Mucosa of stomach (tissue), 1 donor: ENCODE measurements around the gene CHST1.

Experiments
- H3K27me3 ChIP-seq: one replicate; pipeline ENCODE4 v1.7.0; 2013; ENCODE audit warnings: mild to moderate bottlenecking, low read length; ENCODE audit not compliant: control insufficient read depth, insufficient read depth
- H3K36me3 ChIP-seq: one replicate; pipeline ENCODE4 v1.7.0; 2013; ENCODE audit warnings: low read length; ENCODE audit not compliant: control insufficient read depth, insufficient read depth
- H3K4me1 ChIP-seq: one replicate; pipeline ENCODE4 v1.7.0; 2013; ENCODE audit warnings: mild to moderate bottlenecking, low read length; ENCODE audit not compliant: control insufficient read depth, insufficient read depth
- H3K4me3 ChIP-seq: one replicate; pipeline ENCODE4 v1.7.0; 2013; ENCODE audit warnings: low read length
- H3K9ac ChIP-seq: one replicate; pipeline ENCODE4 v1.7.0; 2013; ENCODE audit warnings: mild to moderate bottlenecking, low read length, moderate library complexity
- H3K9me3 ChIP-seq: one replicate; pipeline ENCODE4 v1.7.0; 2013; ENCODE audit warnings: mild to moderate bottlenecking, low read length, moderate library complexity; ENCODE audit not compliant: control insufficient read depth
- donor health status: Pancreatic carcinoma.

Gene CHST1

DNA sequence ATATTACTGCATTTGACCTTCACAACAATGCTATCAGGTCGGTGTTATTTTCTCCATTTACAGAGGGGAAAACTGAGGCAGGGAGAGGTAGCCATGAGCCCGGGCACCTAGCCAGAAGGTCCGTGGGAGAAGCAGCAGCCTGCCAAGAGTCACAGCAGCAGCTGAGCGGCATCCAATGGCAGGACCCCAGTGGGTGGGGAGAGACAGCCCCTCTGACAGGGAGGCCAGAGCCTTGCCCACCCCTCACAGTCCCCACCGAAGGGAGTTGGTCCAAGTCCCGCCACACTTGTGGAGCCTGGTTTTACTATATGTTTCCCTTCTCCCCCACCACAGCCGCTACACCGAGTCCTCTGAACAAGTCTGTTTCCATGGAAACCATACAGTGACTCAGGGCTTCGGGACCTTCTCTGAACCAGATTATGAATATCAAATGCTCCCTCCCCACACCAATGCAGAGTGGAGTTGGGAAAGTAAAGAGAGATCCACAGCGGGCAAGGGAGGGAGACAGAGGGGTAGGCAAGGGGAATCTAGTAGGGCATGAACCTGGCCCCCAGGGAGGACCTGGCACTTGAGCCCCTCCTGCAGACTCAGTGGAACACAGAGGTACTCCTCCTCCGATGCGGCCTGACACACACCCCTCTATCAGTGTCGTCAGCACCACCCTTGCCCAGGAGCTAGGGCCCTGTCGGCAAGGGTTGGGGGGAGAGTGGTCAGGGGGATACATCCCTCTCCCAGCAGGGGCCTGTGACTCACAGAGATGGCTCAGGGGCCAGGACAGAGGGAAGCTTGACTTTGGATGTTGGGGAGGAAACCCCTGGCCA, 2.5 kb downstream of the CHST1 start:
- Histone ChIP-seq H3K36me3 (no peaks in the 10 kb centered on the region), H3K4me1 (no peaks in the 10 kb centered on the region), H3K9me3 (no peaks in the 10 kb centered on the region), H3K27me3 (peaks cover 85% of the 10 kb centered on the region), H3K9ac (no peak overlapping the region), H3K4me3 (no peak overlapping the region)

DNA sequence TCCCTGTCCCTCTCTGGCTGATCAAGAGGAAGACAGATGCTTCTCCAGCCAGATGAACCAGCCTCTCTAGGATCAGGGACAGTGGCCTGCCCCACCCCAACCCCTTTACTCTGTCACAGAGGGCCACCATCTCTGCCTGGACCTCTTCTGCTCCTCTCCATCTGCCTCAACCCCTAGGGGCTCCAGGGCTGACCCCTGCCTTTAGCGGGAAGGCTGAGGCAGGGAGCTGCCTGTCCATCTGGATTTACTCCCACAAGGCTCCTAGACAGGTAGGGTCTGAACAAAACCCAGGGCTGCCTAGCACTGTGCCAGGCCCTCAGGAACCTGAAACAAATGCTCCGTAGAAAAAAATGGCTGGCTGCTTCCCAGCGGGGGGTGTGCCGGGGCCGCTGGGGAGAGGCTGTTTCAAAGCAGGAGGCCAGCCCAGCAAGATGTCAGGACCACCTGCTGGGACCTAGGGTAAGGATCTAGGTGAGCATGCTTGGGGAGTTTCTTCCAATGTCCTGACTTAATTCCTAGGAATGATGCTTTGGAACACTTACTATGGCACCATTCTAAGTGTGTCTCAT, 3.2 kb downstream of the CHST1 start:
- H3K9me3 ChIP-seq, result no peaks in the 10 kb centered on the region
- H3K4me3 ChIP-seq, result no peak overlapping the region
- H3K27me3 ChIP-seq, result peaks cover 91% of the 10 kb centered on the region
- H3K36me3 ChIP-seq, result no peaks in the 10 kb centered on the region
- no peak overlapping the region for H3K9ac ChIP-seq
- no peaks in the 10 kb centered on the region for H3K4me1 ChIP-seq

DNA sequence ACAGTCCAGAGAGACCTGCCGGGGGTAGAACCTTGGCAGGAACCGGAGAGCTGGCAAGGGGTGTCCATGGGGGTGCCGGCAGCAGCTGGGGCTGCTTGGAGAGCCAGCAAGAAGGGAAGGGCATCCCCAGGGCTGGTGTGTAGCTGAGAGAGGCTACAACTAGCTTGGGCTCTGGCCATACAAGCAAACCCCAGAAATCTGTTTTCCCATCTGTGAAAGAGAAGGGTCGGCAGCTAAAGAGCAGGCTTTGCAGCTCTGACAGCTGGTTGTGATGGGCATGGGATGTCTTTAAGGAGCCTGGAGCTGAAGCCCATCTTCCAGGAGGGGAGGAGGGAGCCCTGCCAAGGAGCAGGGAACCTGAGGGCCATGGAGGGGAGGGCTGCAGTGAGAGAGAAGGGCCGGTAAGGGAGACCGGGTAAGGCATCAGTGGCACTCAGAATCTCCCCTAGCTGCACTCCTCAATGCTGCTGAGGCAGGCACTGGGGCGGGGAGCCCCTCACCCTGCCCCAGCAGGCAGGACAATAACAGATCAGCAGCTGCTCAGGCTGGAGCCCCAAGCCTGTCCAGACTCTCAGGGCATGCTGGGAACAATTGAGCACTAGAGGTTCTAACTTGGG, 3.9 kb downstream of the CHST1 start:
- H3K9me3 ChIP-seq, result no peaks in the 10 kb centered on the region
- no peaks in the 10 kb centered on the region for H3K36me3 ChIP-seq
- no peaks in the 10 kb centered on the region for H3K4me1 ChIP-seq
- no peak overlapping the region for H3K4me3 ChIP-seq
- H3K27me3 ChIP-seq, result peaks cover 88% of the 10 kb centered on the region
- H3K9ac ChIP-seq, result no peak overlapping the region

DNA sequence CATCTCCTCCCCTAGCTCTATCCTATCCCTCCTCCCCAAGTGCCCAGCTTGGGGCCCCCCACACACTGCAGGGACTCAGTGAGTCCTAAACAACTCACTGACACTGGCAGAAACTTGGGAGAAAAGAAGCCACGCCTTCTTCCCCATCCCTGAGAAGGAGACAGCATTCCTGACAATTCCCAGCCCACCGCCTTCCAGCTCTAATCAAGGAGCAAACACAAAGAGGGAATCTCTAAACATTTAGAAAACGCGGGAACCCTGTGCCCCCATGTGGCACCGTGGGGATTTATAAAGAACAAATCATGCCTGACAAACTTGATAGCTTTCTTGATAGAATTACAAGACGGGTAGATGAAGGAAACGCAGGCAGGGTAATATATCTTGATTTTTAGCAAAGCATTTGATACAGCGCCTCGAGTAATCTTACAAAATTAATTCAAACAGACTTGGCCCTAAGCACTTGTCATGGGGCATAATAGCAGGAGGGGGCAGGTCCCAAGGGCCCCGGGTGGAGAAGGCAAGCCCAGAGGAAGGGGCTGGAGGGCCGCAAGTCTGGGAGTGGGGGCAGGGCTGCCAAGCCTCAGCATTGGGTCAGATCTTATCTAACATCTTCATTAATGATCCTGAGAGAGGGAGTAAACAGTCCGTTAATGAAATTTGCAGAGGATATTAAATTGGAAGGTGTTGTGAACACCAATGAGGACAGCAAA, 4.5 kb downstream of the CHST1 start:
- Histone ChIP-seq H3K4me3 (no peak overlapping the region), H3K9me3 (no peaks in the 10 kb centered on the region), H3K9ac (no peak overlapping the region), H3K27me3 (peaks cover 82% of the 10 kb centered on the region), H3K36me3 (no peaks in the 10 kb centered on the region), H3K4me1 (no peaks in the 10 kb centered on the region)

DNA sequence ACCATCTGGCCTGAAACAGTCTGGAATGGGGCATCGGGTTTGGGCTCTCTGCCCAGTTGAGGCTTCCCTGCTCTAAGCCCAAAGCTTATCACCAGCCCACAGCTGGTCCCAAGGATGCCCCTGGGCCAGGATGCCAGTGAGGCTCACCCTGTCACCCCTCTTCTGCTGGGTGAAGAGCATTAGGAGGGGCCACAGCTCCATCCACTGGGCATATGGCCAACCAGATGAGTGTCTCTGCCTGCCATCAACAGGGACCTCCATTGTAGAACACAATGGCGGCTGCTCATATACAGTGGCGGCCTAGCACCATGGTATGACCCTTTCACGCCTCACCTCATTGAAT, 5.6 kb downstream of the CHST1 start:
- H3K4me3 ChIP-seq, result no peak overlapping the region
- no peaks in the 10 kb centered on the region for H3K9me3 ChIP-seq
- no peaks in the 10 kb centered on the region for H3K4me1 ChIP-seq
- H3K9ac ChIP-seq, result no peak overlapping the region
- H3K27me3 ChIP-seq, result peaks cover 81% of the 10 kb centered on the region
- no peaks in the 10 kb centered on the region for H3K36me3 ChIP-seq

DNA sequence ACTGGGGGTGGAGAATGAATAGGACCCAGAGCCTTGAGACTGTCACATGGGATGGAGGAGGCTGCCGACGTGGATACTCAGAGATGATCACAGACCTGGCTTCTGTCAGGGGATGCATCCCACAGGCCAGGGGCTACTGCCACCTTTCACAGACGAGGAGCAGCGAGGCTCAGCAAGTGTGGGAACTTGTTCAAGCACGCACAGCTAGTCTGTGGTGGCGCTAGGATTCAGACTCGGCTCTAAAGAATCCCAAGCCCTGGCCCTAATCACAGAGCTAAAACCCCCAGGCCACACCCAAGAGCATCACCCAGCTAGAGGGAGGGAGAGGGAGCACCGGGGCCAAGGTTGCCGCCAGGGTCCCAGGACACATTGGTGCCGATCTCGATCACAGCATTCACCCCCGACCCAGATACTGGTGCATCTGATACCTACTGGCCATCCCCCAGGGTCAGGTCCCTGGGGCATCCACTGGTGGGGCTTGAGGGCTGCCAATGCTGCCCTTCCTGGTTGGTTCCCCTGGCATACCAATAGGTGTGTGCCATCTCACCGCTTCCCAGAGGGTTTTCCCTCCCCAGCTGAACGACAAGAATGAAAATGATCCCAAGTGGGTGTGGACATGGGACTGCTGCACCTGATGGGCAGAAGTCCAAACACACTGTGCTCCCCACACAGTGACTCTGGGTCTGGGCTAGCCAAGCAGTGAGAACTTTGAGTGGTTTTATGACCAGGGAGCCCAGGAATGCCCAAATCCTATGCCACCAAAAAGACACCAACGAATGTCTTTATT, 6.2 kb downstream of the CHST1 start:
- Histone ChIP-seq H3K9ac (no peak overlapping the region), H3K9me3 (no peaks in the 10 kb centered on the region), H3K4me1 (no peaks in the 10 kb centered on the region), H3K27me3 (peaks cover 75% of the 10 kb centered on the region), H3K36me3 (no peaks in the 10 kb centered on the region), H3K4me3 (no peak overlapping the region)

DNA sequence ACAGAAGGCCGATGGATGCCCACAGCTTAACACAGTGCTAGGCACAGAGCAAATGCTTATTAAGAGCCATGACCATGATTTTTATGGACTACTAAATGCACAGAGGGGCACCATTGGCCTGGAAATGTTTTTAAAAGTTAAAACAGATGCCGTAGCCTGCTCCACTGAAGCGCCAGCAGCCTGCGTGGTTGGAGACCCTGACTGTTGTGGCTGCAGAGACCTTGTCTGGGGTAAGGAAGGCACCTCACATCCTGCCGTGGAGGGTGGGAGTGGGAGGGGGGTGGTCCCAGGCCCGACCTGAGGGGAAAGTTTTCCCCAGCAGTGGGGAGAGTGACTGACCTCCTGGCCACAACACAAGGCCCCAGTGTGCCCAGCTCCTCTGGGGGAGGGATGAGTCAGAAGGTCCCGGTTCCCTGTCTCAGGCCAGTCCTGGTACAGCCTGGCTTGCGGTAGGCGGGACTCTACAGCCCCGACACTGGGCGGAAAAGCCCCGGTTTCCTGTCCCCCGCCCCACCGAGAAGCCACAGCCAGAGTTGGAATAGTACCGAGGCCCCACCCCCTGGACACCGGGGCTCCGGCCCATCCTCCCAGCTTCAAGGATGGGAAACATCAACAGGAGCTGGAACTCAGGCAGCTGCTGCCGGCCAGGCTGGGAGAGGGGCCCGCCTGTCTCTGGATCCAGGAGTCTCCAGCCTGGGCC, 7.0 kb downstream of the CHST1 start:
- no peak overlapping the region for H3K9ac ChIP-seq
- no peak overlapping the region for H3K4me3 ChIP-seq
- no peaks in the 10 kb centered on the region for H3K4me1 ChIP-seq
- H3K9me3 ChIP-seq, result no peaks in the 10 kb centered on the region
- H3K27me3 ChIP-seq, result peaks cover 67% of the 10 kb centered on the region
- no peaks in the 10 kb centered on the region for H3K36me3 ChIP-seq

DNA sequence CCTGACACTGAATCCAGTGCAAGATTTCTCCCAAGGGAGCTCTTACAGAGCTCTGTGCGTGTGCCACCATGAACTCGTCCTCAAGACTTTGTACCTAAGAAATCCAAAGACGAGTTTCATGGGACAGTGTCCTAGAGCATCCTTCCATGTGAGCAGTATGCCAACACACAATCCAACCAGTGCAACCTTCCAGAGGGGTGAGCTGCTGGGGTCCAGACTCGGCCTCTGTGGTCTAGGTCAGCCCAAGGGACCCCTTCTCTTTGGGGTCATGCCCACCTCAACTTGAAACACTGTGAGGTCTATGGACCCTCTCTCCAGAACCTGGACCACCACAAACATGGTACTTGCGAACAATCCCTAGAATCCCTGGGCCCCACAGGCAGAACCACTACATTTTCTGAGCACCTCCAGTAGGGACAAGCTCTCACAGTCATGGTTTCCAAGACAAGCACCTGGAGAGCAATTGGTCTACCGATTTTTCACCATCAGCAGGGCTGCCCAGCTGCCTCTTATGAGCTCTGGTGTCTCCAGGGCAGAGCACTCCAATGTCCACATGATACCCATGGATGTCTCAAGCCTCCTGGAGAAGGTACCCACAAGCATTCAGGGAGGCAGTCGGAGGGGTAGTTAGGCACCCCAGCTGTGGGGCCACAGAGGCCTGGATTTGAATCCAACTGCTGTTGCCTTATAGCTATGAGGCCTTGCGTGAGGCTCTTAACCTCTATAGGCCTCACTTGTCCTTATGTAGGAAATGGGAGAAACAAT, 7.7 kb downstream of the CHST1 start:
- Histone ChIP-seq H3K9ac (no peak overlapping the region), H3K4me3 (no peak overlapping the region), H3K36me3 (no peaks in the 10 kb centered on the region), H3K9me3 (no peaks in the 10 kb centered on the region), H3K4me1 (no peaks in the 10 kb centered on the region), H3K27me3 (peaks cover 60% of the 10 kb centered on the region)

DNA sequence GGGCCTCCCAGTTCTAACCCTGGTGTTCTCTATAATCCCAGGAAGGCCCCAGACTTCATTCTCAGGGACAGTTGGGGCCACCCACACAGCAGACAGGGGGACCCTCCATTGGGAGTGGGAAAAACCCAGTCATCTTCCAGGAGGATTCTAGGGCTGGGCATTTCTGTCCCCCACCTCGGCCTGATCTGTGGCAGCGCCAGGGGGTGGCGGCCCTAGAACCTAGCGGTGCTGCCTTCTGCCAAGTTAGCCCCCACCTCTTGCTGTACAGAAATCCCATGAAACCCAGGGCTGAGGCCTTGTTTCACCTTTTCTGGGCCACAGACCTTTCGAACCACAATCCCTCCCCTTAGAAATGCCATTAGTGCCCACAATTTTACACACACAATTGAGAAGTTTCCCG, 9.6 kb downstream of the CHST1 start:
- Histone ChIP-seq H3K27me3 (peaks cover 41% of the 10 kb centered on the region), H3K4me1 (no peaks in the 10 kb centered on the region), H3K9ac (no peak overlapping the region), H3K36me3 (no peaks in the 10 kb centered on the region), H3K4me3 (no peak overlapping the region), H3K9me3 (no peaks in the 10 kb centered on the region)

DNA sequence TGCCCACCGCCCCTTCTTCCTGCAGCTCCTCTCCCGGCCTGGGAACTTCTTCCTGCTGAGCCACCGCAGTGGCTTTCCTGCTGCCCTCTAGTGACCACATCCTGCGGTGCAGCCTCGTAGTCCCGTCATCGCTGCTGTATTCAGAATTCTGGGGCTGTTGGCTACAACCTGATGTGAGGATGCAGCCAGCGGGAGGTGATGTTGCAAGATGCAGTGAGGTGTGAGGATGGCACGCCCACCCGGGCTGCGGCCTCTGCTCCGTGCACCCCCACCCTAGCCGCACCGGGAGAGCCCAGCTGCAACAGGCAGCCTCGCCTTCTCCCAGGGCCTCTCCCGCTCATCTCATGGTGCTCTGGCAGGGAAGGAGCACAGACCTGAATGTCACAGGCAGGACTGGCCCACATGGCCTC, 10.1 kb downstream of the CHST1 start:
- H3K4me1 ChIP-seq, result no peaks in the 10 kb centered on the region
- no peaks in the 10 kb centered on the region for H3K9me3 ChIP-seq
- H3K4me3 ChIP-seq, result no peak overlapping the region
- no peaks in the 10 kb centered on the region for H3K36me3 ChIP-seq
- H3K9ac ChIP-seq, result no peak overlapping the region
- H3K27me3 ChIP-seq, result peaks cover 36% of the 10 kb centered on the region

DNA sequence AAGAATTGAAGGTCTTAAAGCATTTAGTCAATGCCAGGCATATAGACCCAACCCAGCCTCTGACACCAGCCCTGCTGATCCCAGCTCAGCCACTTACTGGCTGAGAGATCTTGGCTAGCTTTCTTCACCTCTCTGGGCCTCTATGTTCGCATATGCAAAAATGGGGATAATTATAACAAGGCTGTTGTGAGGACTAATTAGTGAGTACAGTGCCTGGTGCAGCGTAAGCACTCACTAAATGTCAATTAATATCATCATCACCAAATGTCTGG, 10.5 kb downstream of the CHST1 start:
- Histone ChIP-seq H3K9me3 (no peaks in the 10 kb centered on the region), H3K4me3 (no peak overlapping the region), H3K27me3 (peaks cover 36% of the 10 kb centered on the region), H3K36me3 (no peaks in the 10 kb centered on the region), H3K4me1 (no peaks in the 10 kb centered on the region), H3K9ac (no peak overlapping the region)
